Hematopoietic multipotent progenitor cell treated with erythropoietin and hydrocortisone succinate and interleukin-3 and kit ligand, for 17 days (in vitro differentiated cells): ENCODE results near the gene STPG2.
"Not testable (repeated sequence)": the region's sequence is repeated elsewhere in the genome, so short reads cannot be mapped to it uniquely, and the experiment has no call there.

ENCODE experiments used
- DNase-seq: peaks from one replicate; pipeline ENCODE4 v3.0.0-alpha.2; 2015; ENCODE audit warnings: low spot score

Gene STPG2

DNA sequence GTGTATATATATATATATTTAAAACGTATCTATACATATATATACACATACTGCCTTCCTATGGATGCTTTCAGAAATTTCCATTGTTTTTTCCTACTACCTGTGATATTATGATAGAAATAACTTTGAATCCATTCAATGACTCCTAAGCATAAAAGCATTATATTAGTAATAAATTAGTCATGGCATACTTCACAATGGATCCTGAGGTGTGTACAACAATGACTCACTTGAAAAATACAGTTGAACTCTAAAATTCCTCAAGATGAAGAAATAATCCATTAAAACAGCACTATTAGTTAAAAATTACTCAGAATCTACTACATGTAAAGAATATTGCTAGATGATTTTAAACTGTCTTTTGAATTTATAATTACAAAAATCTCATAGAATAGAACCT is 201.1 kb downstream of the STPG2 start:
- DNase-seq: no peak

- no peak for DNase-seq
Measured at GRCh38 chr4:97938141-97938540, 205.1 kb downstream of the STPG2 start.

- no peak for DNase-seq
Measured at GRCh38 chr4:97924341-97924958, 218.8 kb downstream of the STPG2 start.

GRCh38 chr4:97923096-97923495 is 220.2 kb downstream of the STPG2 start:
- DNase-seq: no peak

- no peak for DNase-seq
Measured at GRCh38 chr4:97917115-97917514, 226.2 kb downstream of the STPG2 start.

GRCh38 chr4:97912156-97912555 is 231.1 kb downstream of the STPG2 start:
- no peak for DNase-seq

GRCh38 chr4:97911236-97911906 is 231.9 kb downstream of the STPG2 start:
- DNase-seq: no peak

DNA sequence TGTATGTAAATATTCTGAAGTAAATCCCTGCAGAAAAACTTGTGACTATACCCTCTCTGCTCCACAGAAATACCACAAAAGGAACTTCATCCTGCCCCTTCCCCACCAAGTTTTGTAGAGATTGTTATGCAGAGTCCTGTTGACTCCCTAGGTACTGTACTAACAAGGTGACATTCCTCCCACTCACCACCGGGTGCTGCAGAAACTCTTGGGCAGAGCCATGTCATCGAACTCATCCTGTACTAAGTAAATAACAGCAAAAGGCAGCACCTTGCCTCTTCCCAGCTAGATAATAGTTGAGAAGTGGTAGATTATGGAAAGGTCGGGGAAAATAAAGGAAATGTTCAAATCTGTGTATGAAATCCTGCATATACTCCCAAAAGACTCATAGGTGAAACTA is 233.3 kb downstream of the STPG2 start:
- DNase-seq: no peak

DNA sequence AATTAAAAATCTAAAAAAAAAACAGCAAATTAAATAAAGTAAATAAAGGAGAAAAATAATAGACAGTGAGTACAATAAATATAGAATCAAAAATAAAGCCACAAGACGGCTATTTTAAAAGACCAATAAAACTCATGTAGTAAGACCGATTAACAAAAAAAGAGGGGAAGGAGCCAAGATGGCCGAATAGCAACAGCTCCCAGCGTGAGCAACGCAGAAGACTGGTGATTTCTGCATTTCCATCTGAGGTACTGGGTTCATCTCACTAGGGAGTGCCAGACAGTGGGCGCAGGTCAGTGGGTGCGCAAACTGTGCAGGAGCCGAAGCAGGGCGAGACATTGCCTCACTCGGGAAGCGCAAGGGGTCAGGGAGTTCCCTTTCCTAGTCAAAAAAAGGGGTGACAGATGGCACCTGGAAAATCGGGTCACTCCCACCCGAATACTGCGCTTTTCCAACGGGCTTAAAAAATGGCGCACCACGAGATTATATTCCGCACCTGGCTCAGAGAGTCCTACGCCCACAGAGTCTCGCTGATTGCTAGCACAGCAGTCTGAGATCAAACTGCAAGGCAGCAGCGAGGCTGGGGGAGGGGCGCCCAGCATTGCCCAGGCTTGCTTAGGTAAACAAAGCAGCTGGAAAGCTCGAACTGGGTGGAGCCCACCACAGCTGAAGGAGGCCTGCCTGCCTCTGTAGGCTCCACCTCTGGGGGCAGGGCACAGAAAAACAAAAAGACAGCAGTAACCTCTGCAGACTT is 239.7 kb downstream of the STPG2 start:
- DNase-seq: not testable (repeated sequence)

GRCh38 chr4:97900229-97900628 is 243.0 kb downstream of the STPG2 start:
- DNase-seq: no peak

DNA sequence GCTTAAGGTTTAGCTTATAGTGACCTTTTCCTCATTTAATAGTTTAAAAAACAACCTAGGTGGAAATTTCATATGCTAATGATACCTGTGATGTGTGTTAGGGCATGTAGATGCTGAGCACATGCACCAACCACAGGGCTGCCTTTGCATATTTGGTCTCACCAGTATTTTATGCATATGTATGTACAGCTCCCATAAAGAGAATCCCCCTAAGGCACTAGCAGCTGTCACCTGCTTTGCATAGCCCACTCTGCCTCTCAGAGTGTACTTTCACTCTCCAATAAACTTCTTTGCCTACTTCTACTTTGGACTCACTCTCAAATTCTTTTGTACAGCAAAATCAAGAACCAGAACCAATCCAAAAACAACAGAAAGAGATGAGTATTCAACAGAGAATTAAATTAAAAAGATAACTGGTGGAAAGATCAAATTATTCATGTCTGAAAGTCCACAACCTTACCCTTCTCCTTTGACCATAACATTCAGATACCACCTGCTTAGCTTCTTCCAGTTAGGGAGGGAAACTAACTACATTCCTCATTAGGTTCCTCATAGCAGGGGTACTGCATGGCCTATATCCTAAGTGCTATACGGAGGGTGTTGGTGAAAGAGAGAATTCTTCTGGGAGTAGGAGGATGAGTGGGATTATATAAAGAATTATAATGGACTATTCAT is 250.5 kb downstream of the STPG2 start:
- no peak for DNase-seq

DNA sequence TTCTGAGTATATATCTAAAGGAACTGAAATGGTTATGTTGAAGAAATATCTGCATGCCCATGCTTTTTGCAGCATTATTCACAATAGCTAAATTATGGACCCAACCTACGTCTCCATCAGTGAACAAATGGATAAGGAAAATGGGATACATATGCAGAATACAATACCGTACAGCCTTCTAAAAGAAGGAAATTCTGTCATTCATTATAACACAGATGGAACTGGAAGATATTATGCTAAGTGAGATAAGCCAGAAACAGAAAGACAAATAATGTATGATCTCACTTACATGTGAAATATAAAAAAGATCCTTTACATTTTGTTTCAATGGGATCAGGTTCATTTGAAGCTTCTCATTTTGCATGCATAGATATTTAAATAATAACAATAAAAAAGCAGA is 263.3 kb downstream of the STPG2 start:
- DNase-seq: no peak

- no peak for DNase-seq
Measured at GRCh38 chr4:97868097-97868496, 275.2 kb downstream of the STPG2 start.

GRCh38 chr4:97867557-97868091 is 275.7 kb downstream of the STPG2 start:
- no peak for DNase-seq

DNA sequence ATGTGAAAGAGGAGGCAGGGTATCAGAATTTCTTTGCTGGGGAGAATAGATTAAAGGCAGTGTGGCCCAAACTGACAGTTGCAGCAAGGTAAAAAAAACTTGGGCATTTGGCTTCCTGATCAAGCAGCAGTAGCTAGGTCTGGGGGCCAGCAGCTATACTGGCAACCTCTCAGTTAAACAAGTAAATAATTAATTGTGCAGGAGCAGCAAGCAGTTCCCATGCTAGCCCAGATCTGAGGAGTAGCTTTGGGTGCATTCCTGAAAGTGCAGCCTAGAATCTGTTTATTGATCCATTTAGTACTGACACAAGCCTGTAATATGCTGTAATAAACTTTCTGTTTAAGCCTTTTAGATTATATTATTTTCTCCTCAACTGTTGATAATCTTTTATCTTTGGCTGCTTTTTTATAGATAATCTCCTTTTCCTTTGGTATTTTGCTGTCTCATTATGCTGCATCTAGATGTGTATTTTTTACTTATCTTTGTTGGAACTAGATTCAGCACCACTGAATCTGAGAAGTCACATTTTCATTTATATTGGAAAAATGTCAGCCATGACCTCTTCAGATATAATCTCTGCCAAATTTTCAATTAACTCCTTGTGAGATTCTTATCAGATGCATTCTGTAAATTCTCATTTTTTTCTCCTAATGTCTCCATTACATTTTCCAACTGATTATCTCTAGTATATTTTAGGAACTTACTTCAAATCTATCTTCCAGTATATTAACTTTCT is 276.3 kb downstream of the STPG2 start:
- DNase-seq: no peak

GRCh38 chr4:97851115-97851514 is 292.2 kb downstream of the STPG2 start:
- no peak for DNase-seq

GRCh38 chr4:97845758-97846157 is 297.5 kb downstream of the STPG2 start:
- no peak for DNase-seq

DNA sequence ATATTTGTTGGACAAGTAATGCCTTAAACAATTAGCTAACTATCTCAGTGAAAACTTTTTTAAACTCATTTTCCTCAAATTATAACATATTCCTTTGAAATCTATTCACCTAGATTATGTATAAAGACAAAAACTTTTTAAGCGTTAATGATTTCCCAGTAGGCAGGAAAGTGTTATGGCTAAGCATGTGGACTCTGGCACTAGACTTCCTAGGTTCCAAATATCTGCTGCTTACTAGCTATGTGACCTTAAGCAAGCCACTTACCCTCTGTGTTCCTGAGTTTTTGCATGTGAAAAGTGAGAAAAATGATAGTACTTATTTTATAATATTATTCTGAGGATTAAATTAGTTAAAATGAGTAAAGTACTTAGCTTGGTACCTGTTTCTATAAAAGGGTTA is 301.8 kb downstream of the STPG2 start:
- no peak for DNase-seq

- no peak for DNase-seq
Measured at GRCh38 chr4:97836662-97837061, 306.6 kb downstream of the STPG2 start.

GRCh38 chr4:97828646-97829045 is 314.6 kb downstream of the STPG2 start:
- DNase-seq: no peak

GRCh38 chr4:97819294-97819693 is 324.0 kb downstream of the STPG2 start:
- DNase-seq: no peak

- DNase-seq: no peak
Measured at GRCh38 chr4:97812768-97813167, 330.5 kb downstream of the STPG2 start.
